ENCODE data around the gene CEND1.

- TF ChIP-seq EZH2 (IDR thresholded peaks at IDR 0.05; ENCODE audit: low read length, missing control alignments) (no peak), CTCF (conservative IDR thresholded peaks at IDR 0.05 in 1 of 2, IDR thresholded peaks at IDR 0.05 in 1 of 2; ENCODE audit: low read depth in 1 of 2, low read length in 2 of 2) (no peak)
Measured at GRCh38 chr11:776561-777287, 13.2 kb downstream of the CEND1 start.
